Suprapubic skin (tissue), 4 donors: ENCODE results near the gene NR2F1-AS1. TPM values are rescaled to one million over a fixed set of nuclear protein-coding genes. Genes with fewer than 3 reads are reported as not detected.

Source experiments
- DNase-seq, 2 donors: peaks; one replicate each; pipeline ENCODE4 v3.0.0-alpha.2; 2019; ENCODE audit warnings: low spot score in 2 of 2
- H3K27ac ChIP-seq: fragments of 200-600 bp; sonication (generic); one replicate; pipeline ENCODE4 v1.5.1; 2019
- H3K27me3 ChIP-seq: fragments of 200-600 bp; sonication (generic); one replicate; pipeline ENCODE4 v1.5.1; 2019
- H3K36me3 ChIP-seq: fragments of 200-600 bp; sonication (generic); one replicate; pipeline ENCODE4 v1.5.1; 2019
- H3K4me1 ChIP-seq: fragments of 200-600 bp; sonication (generic); one replicate; pipeline ENCODE4 v1.5.1; 2019
- H3K4me3 ChIP-seq: fragments of 200-600 bp; sonication (generic); one replicate; pipeline ENCODE4 v1.5.1; 2019; ENCODE audit warnings: mild to moderate bottlenecking
- H3K9me3 ChIP-seq: fragments of 200-600 bp; sonication (generic); one replicate; pipeline ENCODE4 v1.5.1; 2019
- EP300 ChIP-seq: sonication (generic); formaldehyde crosslinking; IDR thresholded peaks from one replicate; pipeline ENCODE4 v1.6.1; 2017; ENCODE audit warnings: antibody characterized with exemption
- POLR2A ChIP-seq, 2 donors: fragments of 450-650 bp; IDR thresholded peaks; one replicate each; pipeline ENCODE4 v1.6.1; 2017; ENCODE audit warnings: antibody characterized with exemption in 2 of 2, mild to moderate bottlenecking in 2 of 2, moderate library complexity in 2 of 2
- POLR2AphosphoS5 ChIP-seq, 3 donors: sonication (generic); formaldehyde crosslinking; IDR thresholded peaks; one replicate each; pipeline ENCODE4 v1.6.1; 2017; ENCODE audit warnings: antibody characterized with exemption in 3 of 3
- WGBS: methylation state at CpG from one replicate; pipeline ENCODE4 v1.1.5; 2018; 5-methylcytosine and 5-hydroxymethylcytosine counted together
- total RNA-seq, 4 donors: library from RNA; depleted of rRNA; stranded (reverse); fragments of >200 nt; gene quantifications; one replicate each; pipeline ENCODE4 v1.1.0, GENCODE V29; 2016
- TF ChIP-seq, protein P1 (sequence below), 2 donors: fragments of 200-600 bp in 1 of 2; fragments of 450-650 bp in 1 of 2; sonication (generic) in 1 of 2; IDR thresholded peaks; one replicate each; pipeline ENCODE4 v1.5.1; 2016 to 2019; ENCODE audit warnings: antibody characterized with exemption in 2 of 2, mild to moderate bottlenecking in 1 of 2, moderate library complexity in 1 of 2

Gene NR2F1-AS1
- total RNA-seq, 4 donors from 2014 or later: 0.76 to 1.4 (median 1.2) TPM

DNA sequence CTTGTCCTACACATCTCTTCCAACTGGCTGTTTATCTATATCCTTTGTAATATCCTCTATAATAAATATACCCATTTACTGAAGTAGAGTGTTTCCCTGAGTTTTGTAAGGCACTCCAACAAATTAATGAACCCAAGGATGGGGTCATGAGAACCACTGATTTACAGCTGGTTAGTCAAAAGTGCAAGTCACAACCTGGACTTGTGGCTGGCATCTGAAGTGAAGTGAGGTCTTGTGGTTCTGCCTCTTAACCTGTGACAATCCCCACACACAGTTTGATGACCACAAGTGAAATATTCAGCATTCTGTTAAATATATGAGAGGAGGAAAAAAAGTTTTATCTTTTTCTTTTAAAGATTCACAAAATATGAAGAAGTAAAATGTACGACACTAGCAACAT lies 126.1 kb downstream of the NR2F1-AS1 start:
- TF ChIP-seq POLR2AphosphoS5 (IDR thresholded peaks at IDR 0.05) (no peak), EP300 (no peak), POLR2A (IDR thresholded peaks at IDR 0.05) (no peak)
- TF ChIP-seq, protein P1, sequence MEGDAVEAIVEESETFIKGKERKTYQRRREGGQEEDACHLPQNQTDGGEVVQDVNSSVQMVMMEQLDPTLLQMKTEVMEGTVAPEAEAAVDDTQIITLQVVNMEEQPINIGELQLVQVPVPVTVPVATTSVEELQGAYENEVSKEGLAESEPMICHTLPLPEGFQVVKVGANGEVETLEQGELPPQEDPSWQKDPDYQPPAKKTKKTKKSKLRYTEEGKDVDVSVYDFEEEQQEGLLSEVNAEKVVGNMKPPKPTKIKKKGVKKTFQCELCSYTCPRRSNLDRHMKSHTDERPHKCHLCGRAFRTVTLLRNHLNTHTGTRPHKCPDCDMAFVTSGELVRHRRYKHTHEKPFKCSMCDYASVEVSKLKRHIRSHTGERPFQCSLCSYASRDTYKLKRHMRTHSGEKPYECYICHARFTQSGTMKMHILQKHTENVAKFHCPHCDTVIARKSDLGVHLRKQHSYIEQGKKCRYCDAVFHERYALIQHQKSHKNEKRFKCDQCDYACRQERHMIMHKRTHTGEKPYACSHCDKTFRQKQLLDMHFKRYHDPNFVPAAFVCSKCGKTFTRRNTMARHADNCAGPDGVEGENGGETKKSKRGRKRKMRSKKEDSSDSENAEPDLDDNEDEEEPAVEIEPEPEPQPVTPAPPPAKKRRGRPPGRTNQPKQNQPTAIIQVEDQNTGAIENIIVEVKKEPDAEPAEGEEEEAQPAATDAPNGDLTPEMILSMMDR (IDR thresholded peaks at IDR 0.05): no peak
- no peak overlapping the region for H3K27ac ChIP-seq
- H3K9me3 ChIP-seq: no peaks in the 10 kb centered on the region
- H3K27me3 ChIP-seq: no peaks in the 10 kb centered on the region
- 98% methylated on average over 1 of the region's 1 CpG for WGBS
- no peaks in the 10 kb centered on the region for H3K4me1 ChIP-seq
- no peak overlapping the region for H3K4me3 ChIP-seq
- DNase-seq: no peak
- no peaks in the 10 kb centered on the region for H3K36me3 ChIP-seq

DNA sequence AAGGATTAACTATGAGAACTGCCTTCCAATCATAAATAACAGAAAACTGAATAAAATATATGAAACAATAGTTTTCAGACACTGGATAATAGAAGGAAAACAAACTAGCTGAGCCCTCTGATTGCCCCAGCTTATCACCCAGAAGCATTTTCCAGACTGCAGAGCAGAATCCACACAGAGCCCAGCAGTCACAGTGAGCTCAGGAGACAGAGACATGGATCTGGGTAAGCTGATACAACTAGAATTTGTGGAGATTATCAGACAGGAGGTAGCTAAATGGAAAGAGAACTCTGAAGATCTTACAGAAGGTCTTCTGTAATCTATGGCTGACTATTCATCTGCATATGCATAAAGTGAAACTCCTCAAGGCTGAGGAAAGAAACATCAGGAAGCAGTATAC lies 128.8 kb downstream of the NR2F1-AS1 start:
- DNase-seq: no peak
- no peaks in the 10 kb centered on the region for H3K9me3 ChIP-seq
- H3K27ac ChIP-seq: no peak overlapping the region
- H3K27me3 ChIP-seq: no peaks in the 10 kb centered on the region
- no peaks in the 10 kb centered on the region for H3K36me3 ChIP-seq
- no peaks in the 10 kb centered on the region for H3K4me1 ChIP-seq
- no peak overlapping the region for H3K4me3 ChIP-seq
- TF ChIP-seq, protein P1 (IDR thresholded peaks at IDR 0.05): no peak
- TF ChIP-seq POLR2AphosphoS5 (IDR thresholded peaks at IDR 0.05) (no peak), POLR2A (IDR thresholded peaks at IDR 0.05) (no peak), EP300 (no peak)

DNA sequence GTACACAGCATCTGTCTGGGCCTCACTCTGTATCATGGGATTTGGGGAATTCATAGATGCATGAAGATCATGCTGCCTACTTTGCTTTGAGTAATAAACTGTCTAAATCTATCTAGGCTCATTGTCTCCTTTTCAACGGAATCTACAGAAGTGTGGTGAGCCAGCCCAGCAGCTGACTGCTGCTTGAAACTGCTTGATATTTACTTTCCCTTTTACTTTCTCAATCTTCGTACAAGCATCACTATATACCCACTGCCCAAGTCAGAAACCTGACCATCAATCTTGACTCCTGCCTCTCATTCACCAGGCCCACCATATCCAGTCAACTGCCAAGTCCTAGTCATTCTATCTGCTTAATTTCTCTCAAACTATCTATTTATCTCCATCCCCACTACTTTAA lies 142.9 kb downstream of the NR2F1-AS1 start:
- no peaks in the 10 kb centered on the region for H3K9me3 ChIP-seq
- 84% methylated on average over 2 of the region's 2 CpGs for WGBS
- no peak overlapping the region for H3K4me3 ChIP-seq
- no peak for DNase-seq
- TF ChIP-seq, protein P1 (IDR thresholded peaks at IDR 0.05): no peak
- TF ChIP-seq POLR2A (IDR thresholded peaks at IDR 0.05): no peak
- no peak for TF ChIP-seq POLR2AphosphoS5 (IDR thresholded peaks at IDR 0.05)
- TF ChIP-seq EP300: no peak
- H3K4me1 ChIP-seq: no peaks in the 10 kb centered on the region
- H3K27me3 ChIP-seq: no peaks in the 10 kb centered on the region
- H3K27ac ChIP-seq: no peak overlapping the region
- no peaks in the 10 kb centered on the region for H3K36me3 ChIP-seq

DNA sequence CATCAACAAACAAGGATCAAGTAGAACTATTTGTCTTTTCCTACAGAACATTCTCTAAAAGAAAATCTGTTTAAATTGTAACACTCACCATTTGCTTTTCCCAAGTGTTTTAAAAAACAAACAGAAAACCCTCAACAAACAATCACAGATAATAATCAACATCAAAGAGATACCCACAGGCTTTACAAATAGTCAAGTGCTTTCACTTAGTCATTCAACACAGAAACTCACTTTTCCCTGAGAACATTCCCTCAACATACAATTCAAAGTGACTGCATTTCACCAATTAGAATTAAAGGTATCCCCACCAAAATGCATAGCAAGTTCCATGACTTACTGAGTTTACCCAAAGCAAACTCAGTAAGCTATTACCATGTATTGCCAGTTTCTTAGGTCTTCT lies 144.9 kb downstream of the NR2F1-AS1 start:
- no peaks in the 10 kb centered on the region for H3K27me3 ChIP-seq
- TF ChIP-seq EP300 (no peak), POLR2AphosphoS5 (IDR thresholded peaks at IDR 0.05) (no peak), POLR2A (IDR thresholded peaks at IDR 0.05) (no peak)
- TF ChIP-seq, protein P1 (IDR thresholded peaks at IDR 0.05): no peak
- no peaks in the 10 kb centered on the region for H3K36me3 ChIP-seq
- H3K4me3 ChIP-seq: no peak overlapping the region
- DNase-seq: no peak
- no peaks in the 10 kb centered on the region for H3K4me1 ChIP-seq
- H3K9me3 ChIP-seq: no peaks in the 10 kb centered on the region
- no peak overlapping the region for H3K27ac ChIP-seq

DNA sequence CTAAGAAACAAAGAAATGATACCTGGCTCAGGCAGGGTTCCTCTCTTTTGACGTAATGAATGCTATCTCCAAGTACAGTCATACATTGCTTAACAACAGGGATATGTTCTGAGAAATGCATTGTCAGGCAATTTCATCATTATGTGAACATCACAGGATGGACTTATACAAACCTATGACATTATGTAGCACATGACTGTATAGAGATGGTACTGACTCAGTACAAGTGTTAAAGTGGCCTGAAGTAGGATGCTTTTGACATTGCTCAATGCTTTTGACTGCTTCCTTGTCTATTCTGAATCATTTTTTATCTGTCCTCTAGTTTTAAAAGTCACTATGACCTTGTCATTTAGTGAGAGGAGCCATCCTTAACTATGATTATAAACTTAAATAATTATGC lies 147.6 kb downstream of the NR2F1-AS1 start:
- H3K4me1 ChIP-seq: no peaks in the 10 kb centered on the region
- no peak overlapping the region for H3K4me3 ChIP-seq
- H3K27ac ChIP-seq: no peak overlapping the region
- no peak for DNase-seq
- no peak for TF ChIP-seq EP300
- TF ChIP-seq POLR2AphosphoS5 (IDR thresholded peaks at IDR 0.05): no peak
- no peaks in the 10 kb centered on the region for H3K27me3 ChIP-seq
- H3K9me3 ChIP-seq: no peaks in the 10 kb centered on the region
- no peaks in the 10 kb centered on the region for H3K36me3 ChIP-seq
- WGBS: 88% methylated on average over 1 of the region's 1 CpG

DNA sequence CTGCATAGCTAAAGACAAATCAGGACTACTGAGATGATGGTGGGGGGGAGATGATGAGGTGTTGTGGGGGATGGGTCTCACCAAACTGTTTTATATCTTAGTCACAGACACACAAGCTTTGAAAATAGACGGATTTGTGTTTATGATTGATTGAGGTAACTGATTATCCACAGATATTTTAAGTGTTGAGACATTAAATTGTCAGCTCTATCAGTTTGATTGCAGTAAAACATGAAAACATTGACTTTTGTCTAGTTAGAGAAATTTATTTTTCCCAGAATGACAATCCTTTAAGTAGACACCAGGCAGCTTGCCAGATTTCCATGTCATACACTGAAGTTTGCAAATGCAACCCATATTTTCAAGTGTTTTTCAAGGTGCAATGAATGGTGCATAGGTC lies 149.8 kb downstream of the NR2F1-AS1 start:
- Histone ChIP-seq H3K4me3 (no peak overlapping the region), H3K4me1 (no peaks in the 10 kb centered on the region), H3K27ac (no peak overlapping the region), H3K36me3 (no peaks in the 10 kb centered on the region), H3K27me3 (no peaks in the 10 kb centered on the region), H3K9me3 (no peaks in the 10 kb centered on the region)
- TF ChIP-seq EP300 (no peak), POLR2A (IDR thresholded peaks at IDR 0.05) (no peak), POLR2AphosphoS5 (IDR thresholded peaks at IDR 0.05) (no peak)
- TF ChIP-seq, protein P1 (IDR thresholded peaks at IDR 0.05): no peak
- 49% methylated on average over 1 of the region's 1 CpG for WGBS
- no peak for DNase-seq
